Esophagus (tissue), 2 donors: Measurements from ENCODE around the gene ERICH2. TPM values are rescaled to one million over a fixed set of nuclear protein-coding genes. Genes with fewer than 3 reads are reported as not detected.
"Not testable (repeated sequence)": the region's sequence is repeated elsewhere in the genome, so short reads cannot be mapped to it uniquely, and the experiment has no call there.

Experiments used
- H3K27ac ChIP-seq, 2 donors: one replicate each; pipeline ENCODE4 v1.5.1; 2013; ENCODE audit warnings: low read depth in 2 of 2, mild to moderate bottlenecking in 2 of 2, inconsistent platforms in 1 of 2, low read length in 1 of 2, moderate library complexity in 1 of 2
- H3K27me3 ChIP-seq, 2 donors: one replicate each; pipeline ENCODE4 v1.6.1; 2013; ENCODE audit warnings: low read length in 2 of 2, control low read depth in 1 of 2, mild to moderate bottlenecking in 1 of 2; ENCODE audit not compliant: insufficient read depth in 2 of 2, control insufficient read depth in 1 of 2
- H3K36me3 ChIP-seq, 2 donors: one replicate each; pipeline ENCODE4 v1.6.1; 2013; ENCODE audit warnings: low read length in 1 of 2; ENCODE audit not compliant: control insufficient read depth in 2 of 2, insufficient read depth in 2 of 2
- H3K4me1 ChIP-seq, 2 donors: one replicate each; pipeline ENCODE4 v1.6.1; 2013; ENCODE audit warnings: low read length in 1 of 2; ENCODE audit not compliant: control insufficient read depth in 2 of 2, insufficient read depth in 2 of 2
- H3K4me3 ChIP-seq, 2 donors: one replicate each; pipeline ENCODE4 v1.5.1; 2013; ENCODE audit warnings: low read length in 2 of 2, mild to moderate bottlenecking in 2 of 2, low read depth in 1 of 2, moderate library complexity in 1 of 2
- H3K9me3 ChIP-seq, 2 donors: one replicate each; pipeline ENCODE4 v1.6.1; 2013; ENCODE audit warnings: mild to moderate bottlenecking in 2 of 2, low read depth in 1 of 2, low read length in 1 of 2, moderate library complexity in 1 of 2; ENCODE audit not compliant: control insufficient read depth in 2 of 2, insufficient read depth in 1 of 2
- WGBS, 2 donors: extraction: QIAGEN DNeasy Blood & Tissue Kit; methylation state at CpG; one replicate each; pipeline ENCODE4 v1.1.7; 2013; 5-methylcytosine and 5-hydroxymethylcytosine counted together
- polyA plus RNA-seq, 2 donors: library from polyadenylated mRNA; stranded (reverse); fragments of 200-250 nt; gene quantifications; one replicate each; pipeline ENCODE4 v1.2.3, GENCODE V29; 2013
- donor health status: healthy with polysubstance abuse.
- donor health status: Bipolar disorder and iron deficiency.

Gene ERICH2
- polyA plus RNA-seq = under 1 TPM in 1 of 2 donors, not detected in 1; 0.32 TPM

GRCh38 chr2:170770008-170770605, at the start of gene ERICH2:
Gene ERICH2, plus strand, starts transcription at chr2:170770378. Its CDS starts 304 bp downstream, at chr2:170770682.
- H3K27ac ChIP-seq = peak within 1 kb of the TSS; percentile 45 to 57
- H3K4me1 ChIP-seq = peaks cover 3% of the 10 kb centered on the region in 2 donors
- WGBS, 2 donors = 2 to 4% methylated on average over 13 of the region's 13 CpGs
- peak within 1 kb of the TSS; percentile 54 to 67 for H3K4me3 ChIP-seq
- no peaks in the 10 kb centered on the region for H3K36me3 ChIP-seq
- no peaks in the 10 kb centered on the region for H3K27me3 ChIP-seq
- no peaks in the 10 kb centered on the region for H3K9me3 ChIP-seq

GRCh38 chr2:170721678-170722077, 48.5 kb upstream of the ERICH2 start:
- WGBS, 2 donors = 82 to 84% methylated on average over 3 of the region's 3 CpGs
- Histone ChIP-seq H3K27me3 (peaks cover 0 to 13% of the 10 kb centered on the region in 2 donors), H3K4me1 (peaks cover 0 to 4% of the 10 kb centered on the region in 2 donors)

GRCh38 chr2:170722301-170722700, 47.9 kb upstream of the ERICH2 start:
- H3K9me3 ChIP-seq = peaks cover 0 to 1% of the 10 kb centered on the region in 2 donors
- H3K27ac ChIP-seq = no peak overlapping the region
- no peaks in the 10 kb centered on the region for H3K36me3 ChIP-seq
- no peaks in the 10 kb centered on the region for H3K4me1 ChIP-seq
- no peak overlapping the region for H3K4me3 ChIP-seq
- H3K27me3 ChIP-seq = peaks cover 0 to 8% of the 10 kb centered on the region in 2 donors

More at GRCh38 chr2:170721678-170722077, 48.5 kb upstream of the ERICH2 start:
- H3K9me3 ChIP-seq = peaks cover 0 to 6% of the 10 kb centered on the region in 2 donors
- H3K36me3 ChIP-seq = no peaks in the 10 kb centered on the region
- no peak overlapping the region for H3K4me3 ChIP-seq
- no peak overlapping the region for H3K27ac ChIP-seq

GRCh38 chr2:170723446-170723958, 46.7 kb upstream of the ERICH2 start:
- Histone ChIP-seq H3K27me3 (no peaks in the 10 kb centered on the region), H3K27ac (no peak overlapping the region), H3K36me3 (no peaks in the 10 kb centered on the region), H3K4me1 (no peaks in the 10 kb centered on the region), H3K9me3 (peaks cover 0 to 1% of the 10 kb centered on the region in 2 donors), H3K4me3 (no peak overlapping the region)
- WGBS, 2 donors = 39 to 65% methylated on average over 2 of the region's 2 CpGs

- no peaks in the 10 kb centered on the region for H3K9me3 ChIP-seq
- H3K4me3 ChIP-seq = no peak overlapping the region
- H3K36me3 ChIP-seq = no peaks in the 10 kb centered on the region
- no peaks in the 10 kb centered on the region for H3K27me3 ChIP-seq
- no peak overlapping the region for H3K27ac ChIP-seq
- H3K4me1 ChIP-seq = no peaks in the 10 kb centered on the region
- 0 to 42% methylated on average over 1 of the region's 1 CpG for WGBS, 2 donors
These were observed 36.2 kb upstream of the ERICH2 start for GRCh38 chr2:170733798-170734600.

- H3K36me3 ChIP-seq, H3K9me3 ChIP-seq, H3K27me3 ChIP-seq, H3K4me3 ChIP-seq, H3K27ac ChIP-seq, H3K4me1 ChIP-seq: not testable (repeated sequence)
- 61 to 78% methylated on average over 2 of the region's 2 CpGs for WGBS, 2 donors
These were observed 35.6 kb upstream of the ERICH2 start for GRCh38 chr2:170734601-170735000.

GRCh38 chr2:170736628-170737027, 33.5 kb upstream of the ERICH2 start:
- no peak overlapping the region for H3K27ac ChIP-seq
- H3K4me3 ChIP-seq = no peak overlapping the region
- WGBS, 2 donors = 43 to 51% methylated on average over 1 of the region's 1 CpG
- no peaks in the 10 kb centered on the region for H3K36me3 ChIP-seq
- H3K9me3 ChIP-seq = no peaks in the 10 kb centered on the region
- no peaks in the 10 kb centered on the region for H3K4me1 ChIP-seq
- H3K27me3 ChIP-seq = peaks cover 0 to 2% of the 10 kb centered on the region in 2 donors

GRCh38 chr2:170737406-170737805, 32.8 kb upstream of the ERICH2 start:
- no peak overlapping the region for H3K27ac ChIP-seq

GRCh38 chr2:170737821-170738220, 32.4 kb upstream of the ERICH2 start:
- no peak overlapping the region for H3K4me3 ChIP-seq
- no peaks in the 10 kb centered on the region for H3K4me1 ChIP-seq
- peaks cover 0 to 2% of the 10 kb centered on the region in 2 donors for H3K27me3 ChIP-seq
- H3K27ac ChIP-seq = no peak overlapping the region
- WGBS, 2 donors = 82 to 87% methylated on average over 4 of the region's 4 CpGs
- no peaks in the 10 kb centered on the region for H3K36me3 ChIP-seq
- no peaks in the 10 kb centered on the region for H3K9me3 ChIP-seq

More at GRCh38 chr2:170737406-170737805, 32.8 kb upstream of the ERICH2 start:
- no peak overlapping the region for H3K4me3 ChIP-seq
- 92 to 93% methylated on average over 2 of the region's 2 CpGs for WGBS, 2 donors
- no peaks in the 10 kb centered on the region for H3K36me3 ChIP-seq
- H3K4me1 ChIP-seq = no peaks in the 10 kb centered on the region
- H3K27me3 ChIP-seq = peaks cover 0 to 2% of the 10 kb centered on the region in 2 donors
- no peaks in the 10 kb centered on the region for H3K9me3 ChIP-seq
